HFFc6 (cell line): ENCODE data around the gene PDS5A. TPM values are rescaled to one million over a fixed set of nuclear protein-coding genes. Genes with fewer than 3 reads are reported as not detected.

Source experiments
- DNase-seq: peaks from one replicate; pipeline ENCODE4 v3.0.0-alpha.2; 2018
- H3K27ac Mint-ChIP-seq: 2 replicates; pipeline ENCODE4 v1.8.0; 2020; ENCODE audit warnings: mild to moderate bottlenecking, mixed read lengths
- H3K27me3 Mint-ChIP-seq: 2 replicates; pipeline ENCODE4 v1.8.0; 2021; ENCODE audit warnings: mild to moderate bottlenecking, moderate library complexity, mixed read lengths; ENCODE audit not compliant: insufficient read depth
- H3K36me3 Mint-ChIP-seq: 2 replicates; pipeline ENCODE4 v1.8.0; 2021; ENCODE audit warnings: low read depth, mixed read lengths
- H3K4me1 Mint-ChIP-seq: 2 replicates; pipeline ENCODE4 v1.8.0; 2020; ENCODE audit warnings: low read depth, mixed read lengths
- H3K4me3 Mint-ChIP-seq: 2 replicates; pipeline ENCODE4 v1.8.0; 2020; ENCODE audit warnings: mild to moderate bottlenecking, moderate library complexity, mixed read lengths
- H3K9me3 Mint-ChIP-seq: 2 replicates; pipeline ENCODE4 v1.8.0; 2020; ENCODE audit warnings: mild to moderate bottlenecking, mixed read lengths
- total RNA-seq, 6 experiments: library from RNA; stranded (reverse); fragmentation: NEBNext Ultra II Directional; extraction: Animal tissue kit (Norgen Biotek cat#: 25700); gene quantifications; 2 replicates in 1 of 6; 3 replicates in 5 of 6; pipeline ENCODE4 v1.2.3, GENCODE V29; 2021
- TF ChIP-seq, protein P1 (sequence below): fragments of 200-600 bp; sonication (generic); IDR thresholded peaks from 2 replicates; pipeline ENCODE4 v1.5.0; 2021; ENCODE audit warnings: antibody characterized with exemption, mild to moderate bottlenecking

The PDS5A gene
- total RNA-seq, 6 experiments from 2014 or later: 41.0 to 49.8 (median 46.8) TPM

DNA sequence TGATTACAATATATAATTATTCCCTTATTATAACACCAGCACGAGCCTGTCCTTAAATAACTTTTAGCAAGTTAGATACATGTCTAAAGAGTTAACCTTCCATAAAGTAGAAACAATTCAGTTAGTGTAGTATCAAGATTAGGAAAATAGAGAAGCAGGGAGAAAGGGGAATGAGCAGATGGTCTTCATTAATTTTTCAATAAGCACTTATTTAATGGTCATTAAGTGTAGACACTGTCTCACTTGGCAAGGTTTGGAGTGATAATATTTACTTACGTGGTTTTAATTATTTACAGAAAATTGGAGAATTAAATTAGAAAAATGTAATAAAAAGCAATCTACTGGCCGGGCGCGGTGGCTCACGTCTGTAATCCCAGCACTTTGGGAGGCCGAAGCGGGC, 99.7 kb downstream of the PDS5A start:
- DNase-seq: no peak
- no peak overlapping the region for H3K4me3 Mint-ChIP-seq

DNA sequence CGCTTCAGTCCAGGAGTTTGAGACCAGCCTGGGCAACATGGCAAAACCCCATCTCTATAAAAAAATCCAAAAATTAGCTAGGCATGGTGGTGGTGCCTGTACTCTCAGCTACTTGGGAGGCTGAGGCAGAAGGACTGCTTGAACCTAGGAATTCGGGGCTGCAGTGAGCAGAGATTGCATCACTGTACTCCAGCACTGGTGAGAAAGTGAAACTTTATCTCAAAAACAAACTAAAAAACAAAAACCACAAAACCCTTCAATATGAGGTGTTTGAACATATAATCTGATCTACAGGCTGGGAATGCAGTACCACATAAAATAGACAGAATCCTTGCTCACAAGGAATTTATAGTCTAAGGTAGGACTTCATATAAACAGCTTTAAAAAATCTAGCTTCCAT, 103.9 kb downstream of the PDS5A start:
- no peaks in the 10 kb centered on the region for H3K9me3 Mint-ChIP-seq
- TF ChIP-seq, protein P1, sequence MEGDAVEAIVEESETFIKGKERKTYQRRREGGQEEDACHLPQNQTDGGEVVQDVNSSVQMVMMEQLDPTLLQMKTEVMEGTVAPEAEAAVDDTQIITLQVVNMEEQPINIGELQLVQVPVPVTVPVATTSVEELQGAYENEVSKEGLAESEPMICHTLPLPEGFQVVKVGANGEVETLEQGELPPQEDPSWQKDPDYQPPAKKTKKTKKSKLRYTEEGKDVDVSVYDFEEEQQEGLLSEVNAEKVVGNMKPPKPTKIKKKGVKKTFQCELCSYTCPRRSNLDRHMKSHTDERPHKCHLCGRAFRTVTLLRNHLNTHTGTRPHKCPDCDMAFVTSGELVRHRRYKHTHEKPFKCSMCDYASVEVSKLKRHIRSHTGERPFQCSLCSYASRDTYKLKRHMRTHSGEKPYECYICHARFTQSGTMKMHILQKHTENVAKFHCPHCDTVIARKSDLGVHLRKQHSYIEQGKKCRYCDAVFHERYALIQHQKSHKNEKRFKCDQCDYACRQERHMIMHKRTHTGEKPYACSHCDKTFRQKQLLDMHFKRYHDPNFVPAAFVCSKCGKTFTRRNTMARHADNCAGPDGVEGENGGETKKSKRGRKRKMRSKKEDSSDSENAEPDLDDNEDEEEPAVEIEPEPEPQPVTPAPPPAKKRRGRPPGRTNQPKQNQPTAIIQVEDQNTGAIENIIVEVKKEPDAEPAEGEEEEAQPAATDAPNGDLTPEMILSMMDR: no peak
- H3K36me3 Mint-ChIP-seq: peaks cover 21% of the 10 kb centered on the region
- no peak overlapping the region for H3K4me3 Mint-ChIP-seq
- peaks cover 3% of the 10 kb centered on the region; the same call in 1 of the 2 replicates for H3K27me3 Mint-ChIP-seq
- H3K27ac Mint-ChIP-seq: 0 out of 2 replicates have a peak overlapping the region, but pooled peaks have one; percentile 14
- DNase-seq: no peak
- H3K4me1 Mint-ChIP-seq: peaks cover 5% of the 10 kb centered on the region; the same call in 1 of the 2 replicates

More for the DNA sequence above, 99.7 kb downstream of the PDS5A start:
- Mint-ChIP-seq H3K9me3 (no peaks in the 10 kb centered on the region), H3K27me3 (no peaks in the 10 kb centered on the region), H3K4me1 (peaks cover 5% of the 10 kb centered on the region; the same call in 1 of the 2 replicates), H3K36me3 (peaks cover 14% of the 10 kb centered on the region), H3K27ac (no peak overlapping the region)
- TF ChIP-seq, protein P1: no peak

DNA sequence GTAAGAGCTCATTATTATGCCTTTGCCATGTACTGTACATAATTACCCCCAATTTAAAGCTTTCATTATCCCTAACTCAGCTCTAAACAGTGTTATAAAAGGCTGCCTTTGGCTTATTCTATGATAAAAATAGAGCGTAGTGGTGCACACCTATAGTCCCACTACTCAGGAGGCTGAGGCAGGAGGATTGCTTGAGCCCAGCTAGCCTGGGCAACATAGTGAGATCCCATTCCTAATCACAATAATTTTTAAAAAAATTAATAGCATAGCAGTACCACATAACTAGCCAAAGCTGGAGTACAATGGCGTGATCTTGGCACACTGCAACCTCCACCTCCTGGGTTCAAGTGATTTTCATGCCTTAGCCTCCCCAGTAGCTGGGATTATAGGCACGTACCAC, 112.4 kb downstream of the PDS5A start:
- Mint-ChIP-seq H3K27me3 (peaks cover 3% of the 10 kb centered on the region; the same call in 1 of the 2 replicates), H3K36me3 (peaks cover 3% of the 10 kb centered on the region), H3K4me3 (no peak overlapping the region), H3K27ac (no peak overlapping the region), H3K9me3 (no peaks in the 10 kb centered on the region), H3K4me1 (no peaks in the 10 kb centered on the region)
- TF ChIP-seq, protein P1: no peak
- DNase-seq: no peak

DNA sequence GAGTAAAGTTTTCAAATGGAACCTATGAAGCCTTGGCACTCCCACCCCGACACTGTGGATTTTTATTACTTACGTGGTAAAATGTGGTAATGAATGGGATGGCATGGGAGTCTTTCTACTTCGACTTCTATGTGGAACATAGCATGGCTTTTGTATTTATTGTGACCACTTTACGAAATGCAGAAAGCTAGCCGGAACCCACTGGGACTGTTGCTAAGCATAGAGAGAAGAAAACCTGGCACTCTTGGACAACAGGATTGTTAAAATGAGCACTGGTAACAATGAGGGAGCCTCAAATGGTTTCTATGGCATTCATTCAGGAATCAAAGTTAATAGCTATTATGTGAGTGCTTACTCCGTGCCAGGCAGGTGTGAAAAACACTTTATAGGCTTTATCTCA, 113.3 kb downstream of the PDS5A start:
- TF ChIP-seq, protein P1: no peak
- Mint-ChIP-seq H3K27ac (no peak overlapping the region), H3K36me3 (peaks cover 12% of the 10 kb centered on the region), H3K4me3 (no peak overlapping the region), H3K27me3 (no peaks in the 10 kb centered on the region; the same call in 1 of the 2 replicates), H3K4me1 (no peaks in the 10 kb centered on the region), H3K9me3 (no peaks in the 10 kb centered on the region)
- DNase-seq: no peak

DNA sequence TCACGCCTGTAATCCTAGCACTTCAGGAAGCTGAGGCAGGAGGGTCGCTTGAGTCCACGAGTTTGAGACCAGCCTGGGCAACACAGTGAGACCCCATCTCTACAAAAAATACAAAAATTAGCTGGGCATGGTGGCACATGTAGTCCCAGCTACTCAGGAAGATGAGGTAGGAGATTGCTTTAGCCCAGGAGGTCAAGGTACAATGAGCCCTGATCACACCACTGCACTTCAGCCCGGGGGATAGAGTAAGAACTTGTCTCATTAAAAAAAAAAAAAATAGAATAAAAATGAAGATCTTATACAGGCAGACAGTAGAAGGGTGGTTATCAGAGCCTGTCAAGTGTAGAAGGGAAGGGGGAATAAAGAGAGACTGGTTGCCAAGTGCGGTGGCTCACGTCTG, 116.9 kb downstream of the PDS5A start:
- Mint-ChIP-seq H3K4me1 (peaks cover 5% of the 10 kb centered on the region), H3K36me3 (peaks cover 46% of the 10 kb centered on the region), H3K4me3 (no peak overlapping the region), H3K27ac (no peak overlapping the region), H3K27me3 (no peaks in the 10 kb centered on the region; the same call in 1 of the 2 replicates), H3K9me3 (peaks cover 13% of the 10 kb centered on the region)
- TF ChIP-seq, protein P1: no peak
- DNase-seq: no peak
